Inferior parietal cortex (tissue), 1 donor: Measurements from ENCODE around the gene ETV7.
"Not testable (repeated sequence)": the region's sequence is repeated elsewhere in the genome, so short reads cannot be mapped to it uniquely, and the experiment has no call there.

Experiments
- DNase-seq: peaks from one replicate; pipeline ENCODE4 v3.0.0-alpha.2; 2016; ENCODE audit errors: extremely low spot score

The ETV7 gene

DNA sequence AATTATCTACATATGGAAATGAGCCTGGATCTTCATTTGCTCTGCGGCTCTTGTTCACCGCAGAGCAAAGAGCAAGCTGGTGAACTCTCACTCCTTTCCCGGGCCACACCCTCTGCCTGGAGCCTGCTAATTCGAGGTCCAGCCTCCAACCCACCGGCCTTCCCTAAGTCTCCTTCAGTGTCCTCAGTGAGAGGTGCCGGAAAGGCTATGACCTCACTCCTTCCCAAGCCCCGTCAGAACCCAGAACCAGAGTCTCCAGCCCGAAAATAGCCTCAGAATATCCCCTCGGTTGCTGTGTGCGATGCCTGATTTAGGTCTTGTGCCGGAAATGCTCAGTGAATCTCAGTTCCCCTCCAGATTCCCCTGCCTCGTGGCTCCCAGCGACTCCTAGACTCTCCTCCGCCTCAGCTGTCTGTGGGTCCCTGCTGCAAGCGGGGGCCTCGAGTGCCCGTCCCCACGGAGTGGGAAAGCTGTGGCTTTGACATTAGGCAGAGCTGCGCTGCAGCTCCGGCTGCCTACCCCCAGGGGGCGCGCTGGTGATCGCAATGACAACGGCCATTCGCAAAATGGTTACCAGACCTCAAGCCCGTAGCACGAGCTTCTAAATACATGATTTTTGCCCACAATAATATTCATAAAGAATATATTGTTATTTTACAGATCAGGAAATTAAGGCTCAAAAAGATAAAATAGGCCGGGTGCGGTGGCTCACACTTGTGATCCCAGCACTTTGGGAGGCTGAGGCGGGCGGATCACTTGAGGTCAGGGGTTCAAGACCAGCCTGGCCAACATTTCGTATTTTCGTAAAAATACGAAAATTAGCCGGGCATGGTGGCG is 46.6 kb downstream of the ETV7 start:
- DNase-seq: peak; percentile 75

DNA sequence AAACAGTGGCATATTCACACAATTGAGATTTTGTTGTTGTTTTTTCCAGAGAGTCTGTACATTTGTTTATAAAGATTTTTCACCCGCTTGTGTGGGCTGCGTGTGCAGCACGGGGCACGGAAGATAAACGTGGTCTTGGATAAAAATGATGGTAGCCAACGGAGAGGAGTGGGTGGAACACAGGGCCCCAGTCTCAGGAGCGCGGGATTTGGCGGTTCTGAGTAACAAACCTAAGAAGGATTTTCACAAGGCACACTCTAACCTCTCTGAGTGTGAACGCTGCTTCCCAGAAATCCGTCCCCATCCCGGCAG is 47.2 kb downstream of the ETV7 start:
- no peak for DNase-seq

DNA sequence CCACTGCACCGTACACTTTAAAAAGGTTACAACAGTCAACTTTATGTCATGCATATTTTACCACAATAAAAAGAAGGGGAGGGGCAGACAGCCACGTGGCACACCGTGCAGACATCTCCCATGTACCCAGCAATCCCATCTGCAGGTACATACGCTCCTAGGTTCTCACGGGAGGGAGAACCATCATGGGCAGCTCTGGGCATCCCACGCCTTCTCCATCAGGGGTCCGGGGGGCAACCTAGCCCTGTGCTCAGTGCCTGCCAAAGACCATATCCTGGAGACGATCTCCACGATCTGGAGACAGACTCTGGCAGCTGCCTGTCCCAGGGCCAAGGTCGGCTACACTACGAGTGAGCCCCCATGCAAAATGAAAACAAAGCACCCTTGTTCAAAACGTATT is 48.3 kb downstream of the ETV7 start:
- DNase-seq: no peak

DNA sequence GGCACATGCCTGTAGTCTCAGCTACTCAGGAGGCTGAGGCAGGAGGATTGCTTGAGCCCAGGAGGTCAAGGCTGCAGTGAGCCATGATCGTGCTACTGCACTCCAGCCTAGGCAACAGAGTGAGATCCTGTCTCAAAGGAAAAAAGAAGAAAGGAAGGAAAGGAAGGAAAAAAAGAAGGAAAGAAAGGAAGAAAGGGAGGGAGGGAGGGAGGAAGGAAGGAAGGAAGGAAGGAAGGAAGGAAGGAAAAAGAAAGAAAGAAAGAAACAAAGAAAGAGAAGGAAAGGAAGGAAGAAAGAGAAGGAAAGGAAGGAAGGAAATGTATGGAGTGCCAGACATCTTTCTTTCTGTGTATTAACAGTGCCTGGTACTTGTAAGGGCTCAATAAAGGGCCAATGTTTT is 49.2 kb downstream of the ETV7 start:
- DNase-seq: not testable (repeated sequence)

DNA sequence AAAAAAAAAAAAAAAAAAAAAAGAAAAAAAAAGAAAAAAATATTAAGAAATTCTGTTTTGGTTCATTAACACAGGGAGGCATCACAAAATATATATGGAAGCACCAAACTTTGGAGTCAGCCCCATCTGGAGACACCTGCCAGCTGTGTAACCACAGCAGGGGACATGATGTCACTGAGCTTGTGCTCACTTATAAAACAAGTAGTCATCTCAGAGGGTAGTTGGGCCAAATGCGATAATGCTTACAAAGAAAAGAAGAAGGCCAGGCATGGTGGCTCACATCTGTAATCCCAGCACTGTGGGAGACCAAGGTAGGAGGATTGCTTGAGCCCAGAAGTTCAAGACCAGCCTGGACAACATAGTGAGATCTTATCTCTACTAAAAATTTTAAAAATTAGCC is 49.7 kb downstream of the ETV7 start:
- no peak for DNase-seq

DNA sequence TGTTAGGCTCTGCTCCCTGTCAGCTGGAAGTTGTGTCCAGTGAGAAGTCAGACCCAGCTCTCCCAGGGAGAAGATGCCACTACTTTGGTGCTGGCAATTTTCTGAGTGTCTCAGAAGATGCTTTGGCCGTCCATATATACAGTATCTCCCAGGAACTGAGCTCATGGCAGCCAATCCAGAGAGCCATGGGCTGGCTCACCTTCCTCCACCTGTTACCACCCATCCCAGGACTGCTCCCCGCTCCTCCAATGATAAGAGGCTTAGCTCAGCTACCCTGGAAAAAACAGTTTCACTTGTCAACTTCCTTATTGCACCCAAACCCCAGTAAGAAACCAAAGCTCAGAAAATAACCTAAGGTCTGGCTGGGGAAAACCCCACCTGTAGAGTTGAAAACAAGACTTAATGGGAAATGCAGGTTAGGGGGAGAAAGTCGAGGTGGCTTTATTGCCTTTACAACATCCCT is 50.7 kb downstream of the ETV7 start, which contains the start of gene BNIP5:
TSS of gene BNIP5 (minus strand) at position 110 of the 463 bp plus-strand sequence. CDS start 6,198 bp downstream, outside the sequence.
- DNase-seq: no peak

DNA sequence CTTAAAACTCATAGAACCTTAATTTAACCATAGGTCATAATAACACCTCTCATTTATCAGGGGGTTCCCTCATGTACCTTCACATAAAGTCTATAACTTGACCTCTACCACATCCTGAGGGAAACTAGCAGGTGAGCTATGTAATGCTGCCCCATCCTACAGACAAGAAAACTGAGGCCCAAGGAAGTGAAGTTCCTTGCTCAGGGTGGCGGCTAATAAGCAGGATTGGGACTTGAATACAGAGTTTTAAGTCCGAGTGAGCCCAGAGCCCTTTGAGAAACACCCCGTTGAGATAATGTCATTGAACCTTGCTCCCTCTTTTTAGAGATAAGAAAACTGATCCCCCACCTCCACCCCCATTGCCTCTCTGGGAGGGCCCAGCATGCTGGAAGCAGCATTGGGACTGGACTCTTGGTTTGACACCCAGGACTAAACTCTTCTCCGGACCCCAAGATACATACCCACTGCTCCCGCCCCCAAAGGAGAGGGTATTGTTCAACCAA is 51.2 kb downstream of the ETV7 start:
- no peak for DNase-seq

DNA sequence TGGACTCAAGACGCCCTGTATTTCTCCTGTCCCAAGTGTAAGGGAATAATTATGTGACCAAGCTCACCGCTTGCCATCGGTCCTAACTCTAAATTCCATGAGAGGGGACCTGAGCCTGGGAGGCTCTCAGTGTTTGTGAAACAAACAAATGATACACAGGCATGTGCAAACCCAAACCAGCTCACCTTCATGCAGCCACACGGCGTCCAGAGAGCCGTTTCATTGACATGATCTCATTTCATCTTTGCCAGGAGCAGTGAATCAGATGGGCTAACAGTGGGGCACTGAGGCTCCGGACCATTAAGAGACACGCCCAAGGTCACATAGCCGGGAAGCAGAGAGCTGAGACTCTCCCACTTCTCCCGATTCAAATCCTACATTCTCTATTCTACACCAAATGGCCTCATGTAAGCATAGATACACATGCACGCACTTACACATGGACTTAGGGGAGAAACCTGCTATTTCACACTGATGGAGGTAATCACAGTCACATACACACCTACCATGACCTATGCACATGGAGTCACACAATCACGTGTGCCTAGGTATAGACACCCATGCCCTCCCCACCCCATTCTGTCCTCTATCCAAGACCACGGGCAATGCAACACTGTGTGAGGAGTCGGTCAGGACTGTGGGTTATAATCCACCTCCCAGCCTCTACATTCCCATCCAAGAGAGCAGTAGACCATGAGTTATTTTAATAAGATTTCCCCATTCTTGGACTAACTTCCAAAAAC is 51.8 kb downstream of the ETV7 start:
- DNase-seq: no peak

DNA sequence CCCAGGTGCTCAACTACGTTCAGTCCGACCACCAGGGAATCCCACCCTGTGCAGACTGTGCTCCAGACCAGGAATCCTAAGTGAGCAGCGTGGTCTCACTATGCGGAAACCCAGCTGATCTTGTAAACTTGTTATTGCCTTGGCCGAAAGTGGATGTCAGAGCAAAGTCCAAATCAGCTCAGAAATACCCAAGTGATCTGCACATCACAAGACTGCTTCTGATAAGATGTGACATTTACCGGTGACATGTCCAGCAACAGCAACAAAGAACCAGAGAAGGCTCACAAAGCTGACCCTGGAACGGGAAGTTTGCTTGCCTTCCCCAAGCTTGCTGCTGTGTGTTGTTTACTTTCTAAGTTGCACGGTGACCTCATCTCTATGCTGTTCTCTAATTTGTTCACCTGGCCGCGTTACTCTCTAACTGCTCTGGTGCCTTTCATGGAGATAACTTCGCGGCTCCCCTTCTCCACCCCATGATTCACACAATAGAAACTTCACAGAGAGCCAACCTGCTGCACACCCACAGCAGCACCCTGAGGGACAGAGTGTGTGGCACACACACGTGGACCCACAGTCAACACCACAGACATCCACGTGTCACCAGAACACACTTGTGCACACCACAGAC is 52.5 kb downstream of the ETV7 start:
- DNase-seq: no peak

DNA sequence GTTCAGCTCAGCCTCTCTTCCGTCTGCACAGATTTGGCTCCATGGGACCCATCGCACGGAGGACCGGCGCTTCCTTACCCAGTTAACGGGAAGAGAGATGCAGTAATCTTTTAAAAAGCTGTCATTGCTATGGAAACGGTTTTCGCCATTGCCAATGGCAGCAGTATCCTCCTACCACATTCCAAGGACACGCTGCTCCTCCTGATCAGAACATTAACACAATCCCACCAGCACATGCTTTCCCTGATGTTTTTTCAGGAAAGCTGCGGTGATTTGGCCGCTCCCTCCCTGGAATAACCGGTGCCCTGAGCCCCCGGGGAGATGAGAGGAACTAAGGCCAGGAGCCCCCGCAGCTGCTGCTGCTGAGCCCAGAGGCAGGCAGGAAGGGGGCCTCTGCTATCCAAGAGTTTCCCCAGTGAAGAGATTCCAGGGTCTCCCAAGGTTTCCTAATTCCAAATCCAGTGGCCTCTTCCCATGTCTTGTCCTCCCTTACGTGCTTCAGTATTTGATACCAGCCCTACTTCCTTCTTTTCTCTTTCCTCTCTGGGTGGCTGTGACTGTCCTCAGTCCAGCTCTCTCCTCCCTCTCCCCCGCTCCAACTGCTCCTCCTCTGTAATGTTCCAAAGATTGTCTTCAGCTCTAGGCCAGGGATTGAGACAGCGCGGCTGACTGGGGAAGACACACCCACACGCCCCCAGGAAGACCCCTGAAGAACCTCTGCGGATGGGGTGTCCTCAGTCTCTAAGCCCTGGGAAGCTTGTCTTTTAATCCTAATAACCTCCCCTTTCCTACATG is 53.3 kb downstream of the ETV7 start:
- peak; percentile 58 for DNase-seq

DNA sequence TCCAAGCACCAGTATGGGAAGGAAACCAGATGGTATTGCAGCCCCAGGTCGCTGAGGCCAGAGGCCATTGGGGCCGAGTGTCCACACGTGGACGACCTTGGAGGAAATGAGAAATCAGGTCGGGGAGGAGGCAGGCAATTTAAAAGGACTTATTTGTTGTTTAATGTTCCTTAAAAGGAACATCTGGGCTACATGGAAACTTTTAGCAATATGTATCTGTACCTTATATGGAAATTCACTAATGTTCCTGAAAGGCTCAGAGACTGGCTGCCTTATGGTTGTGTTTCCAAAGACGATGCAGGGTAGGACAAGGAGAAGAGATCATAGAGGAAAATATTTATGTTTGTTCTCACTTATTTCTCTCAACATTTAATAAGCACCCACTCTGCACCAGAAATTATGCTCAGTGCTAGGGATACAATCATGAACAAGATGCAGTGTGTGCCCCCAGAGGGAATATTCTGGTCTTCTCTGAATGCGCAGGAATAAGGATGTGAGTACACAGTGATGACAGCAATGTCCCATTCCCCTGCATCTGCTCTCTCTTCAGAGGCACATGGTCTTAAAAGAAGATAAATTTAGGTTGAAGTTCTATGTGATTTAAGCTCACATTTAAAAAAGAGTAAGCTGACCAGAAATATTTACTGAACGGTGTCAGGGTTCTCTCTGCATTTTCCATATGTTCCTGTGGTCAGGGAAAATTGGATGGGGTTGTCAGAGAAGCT is 54.1 kb downstream of the ETV7 start:
- DNase-seq: no peak

DNA sequence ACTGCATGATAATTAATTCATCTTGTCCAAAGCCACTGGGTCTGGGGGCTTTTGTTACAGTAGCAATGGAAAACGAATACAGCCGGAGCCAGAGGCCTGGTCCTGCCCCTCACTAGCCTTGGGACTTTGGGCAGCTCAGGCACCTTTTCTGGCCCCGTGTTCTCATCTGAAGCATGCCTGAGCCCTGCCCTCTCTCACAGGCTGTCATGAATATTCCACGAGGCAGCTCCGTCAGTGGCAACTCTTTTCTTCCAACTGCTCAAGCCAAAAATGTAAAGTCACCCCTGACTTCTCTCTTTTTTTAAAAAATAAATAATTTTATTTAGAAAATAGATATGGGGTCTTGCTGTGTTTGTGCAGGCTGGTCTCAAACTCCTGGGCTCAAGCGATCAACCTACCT is 56.1 kb downstream of the ETV7 start:
- DNase-seq: no peak

DNA sequence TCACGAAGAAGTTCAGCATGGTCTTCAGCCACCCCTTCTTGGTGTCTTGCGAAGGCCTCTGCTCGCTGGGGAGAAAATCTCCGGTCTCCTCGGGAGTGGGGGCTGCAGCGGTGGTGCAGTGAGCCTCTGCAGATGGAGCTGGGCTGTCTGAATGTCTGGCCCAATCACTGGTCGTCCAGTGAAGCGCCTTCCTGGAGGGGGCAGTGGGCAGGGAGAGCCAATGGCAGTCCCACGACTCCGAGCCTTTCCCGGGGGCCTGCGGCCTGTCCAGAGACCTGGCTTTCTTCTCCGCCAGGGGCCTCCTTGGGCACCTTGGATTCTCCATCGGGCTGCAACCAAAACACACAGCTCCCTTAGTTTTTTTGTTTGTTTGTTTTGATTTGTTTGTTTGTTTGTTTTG is 57.1 kb downstream of the ETV7 start:
- no peak for DNase-seq

DNA sequence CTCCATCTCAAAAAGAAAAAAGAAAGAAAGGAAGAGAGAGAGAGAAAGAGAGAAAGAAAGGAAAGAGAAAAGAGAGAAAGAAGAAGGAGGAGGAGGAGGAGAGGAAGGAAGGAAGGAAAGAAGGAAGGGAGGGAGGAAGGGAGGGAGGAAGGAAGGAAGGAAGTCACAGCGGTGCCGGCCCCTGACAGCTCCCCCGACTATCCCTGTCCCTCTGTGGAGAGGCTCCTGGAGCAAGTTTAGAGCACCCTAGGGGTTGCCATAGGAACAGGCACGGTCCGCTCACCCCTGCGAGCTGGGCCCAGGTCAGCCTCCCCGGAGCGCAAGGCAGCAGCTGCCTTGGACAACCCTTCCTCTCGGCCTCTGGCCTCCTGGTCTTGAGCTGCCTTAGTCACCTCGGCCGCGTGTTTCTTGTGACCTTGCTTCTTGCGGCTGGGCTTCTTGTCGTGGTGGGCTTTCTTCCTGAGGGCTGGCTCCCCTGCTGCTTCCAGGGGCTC is 57.6 kb downstream of the ETV7 start:
- DNase-seq: no peak

DNA sequence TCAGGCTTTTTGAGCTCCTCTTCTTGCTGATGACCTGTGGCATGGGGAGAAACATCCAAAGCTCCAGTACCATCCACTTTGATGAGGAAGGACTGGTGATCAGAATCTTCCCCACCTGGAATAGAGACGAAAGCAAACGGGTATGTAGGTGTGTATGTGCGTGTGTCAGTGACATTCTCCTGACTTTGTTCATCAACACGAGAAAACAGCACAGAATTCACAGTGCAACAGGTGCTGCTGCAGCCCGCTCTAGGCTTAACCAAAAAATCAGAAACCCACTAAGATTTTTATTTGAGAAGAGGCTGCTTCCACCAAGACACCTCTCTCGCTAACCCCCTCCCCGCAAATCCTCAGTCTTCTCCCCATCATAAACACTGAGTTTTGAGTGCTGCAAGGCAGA is 58.9 kb downstream of the ETV7 start:
- DNase-seq: no peak

DNA sequence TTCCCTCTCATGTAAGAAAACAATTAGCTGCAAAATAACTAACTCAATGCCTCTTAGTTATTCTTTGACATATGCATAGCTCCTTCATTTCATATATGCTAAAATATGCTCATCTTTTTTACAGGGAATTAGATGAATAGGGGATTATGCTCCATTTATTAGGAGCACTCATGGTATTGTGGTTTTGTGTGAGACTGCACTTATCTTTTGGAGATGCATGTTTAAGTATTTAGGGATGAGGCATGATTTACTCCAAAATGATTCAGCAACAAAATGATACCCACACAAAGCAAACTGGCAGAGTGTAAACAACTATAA is 59.6 kb downstream of the ETV7 start:
- no peak for DNase-seq

DNA sequence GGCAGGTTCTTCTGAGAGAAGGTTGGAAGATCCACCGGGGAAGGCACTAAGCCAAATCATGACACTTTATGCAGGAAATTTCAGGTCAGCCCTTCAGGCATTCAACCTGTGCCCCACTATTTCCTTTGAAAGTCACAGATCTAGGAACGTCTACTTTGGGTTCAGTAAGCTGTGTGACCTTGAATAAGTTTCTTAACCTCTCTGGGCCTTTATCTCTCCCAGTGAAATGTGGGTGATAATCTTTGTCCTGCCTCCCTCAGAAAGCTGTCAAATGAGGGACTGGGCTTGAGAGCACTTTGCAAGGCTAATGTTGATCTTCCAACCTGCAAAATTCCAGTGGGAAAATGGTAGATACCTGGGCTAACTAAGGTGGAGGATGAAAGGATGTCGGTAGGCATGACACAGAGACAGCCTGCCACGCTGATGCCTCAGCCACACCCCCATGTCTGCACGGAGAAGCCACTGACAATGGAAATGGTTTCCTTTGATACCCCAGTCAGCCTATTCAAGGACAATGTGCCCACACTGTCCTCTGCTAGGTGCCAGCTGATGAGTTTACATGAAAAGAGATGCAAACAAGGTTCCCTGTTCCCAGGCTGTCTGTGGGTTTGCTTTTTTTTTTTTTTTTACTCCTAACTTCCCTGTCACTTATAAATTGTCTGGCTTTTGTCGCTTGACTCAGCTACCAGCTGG is 60.1 kb downstream of the ETV7 start:
- DNase-seq: no peak

DNA sequence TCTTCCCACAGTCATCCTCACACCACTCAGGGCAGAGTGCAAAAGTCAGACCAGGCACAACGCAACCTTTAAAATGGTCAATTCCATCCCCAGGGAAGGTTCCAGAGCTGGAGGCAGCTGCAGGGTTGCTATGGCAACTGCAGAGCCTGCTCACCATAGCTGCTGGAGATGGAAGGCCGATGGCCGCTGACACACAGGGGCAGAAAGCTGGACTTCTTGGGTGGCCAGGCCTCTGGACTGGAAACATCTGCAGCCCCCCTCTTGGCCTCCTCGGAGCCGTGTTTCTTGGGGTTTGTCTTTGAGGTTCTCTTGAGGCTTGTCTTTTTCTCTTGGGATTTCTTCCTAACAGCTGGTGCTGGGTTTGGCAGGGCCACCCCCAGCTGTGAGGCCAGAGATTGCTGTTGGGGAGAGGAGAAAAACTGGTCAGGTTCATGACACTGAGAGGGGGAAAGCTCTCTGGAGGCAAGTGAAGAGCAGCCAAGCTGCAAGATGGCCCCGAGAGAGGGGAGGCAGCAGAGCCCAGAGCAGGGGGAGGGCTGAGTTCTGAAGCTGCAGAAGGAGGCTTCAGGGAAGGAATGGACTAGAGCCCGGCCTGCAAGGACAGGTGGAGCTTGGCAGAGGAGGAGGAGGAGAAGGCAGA is 61.0 kb downstream of the ETV7 start:
- DNase-seq: no peak

DNA sequence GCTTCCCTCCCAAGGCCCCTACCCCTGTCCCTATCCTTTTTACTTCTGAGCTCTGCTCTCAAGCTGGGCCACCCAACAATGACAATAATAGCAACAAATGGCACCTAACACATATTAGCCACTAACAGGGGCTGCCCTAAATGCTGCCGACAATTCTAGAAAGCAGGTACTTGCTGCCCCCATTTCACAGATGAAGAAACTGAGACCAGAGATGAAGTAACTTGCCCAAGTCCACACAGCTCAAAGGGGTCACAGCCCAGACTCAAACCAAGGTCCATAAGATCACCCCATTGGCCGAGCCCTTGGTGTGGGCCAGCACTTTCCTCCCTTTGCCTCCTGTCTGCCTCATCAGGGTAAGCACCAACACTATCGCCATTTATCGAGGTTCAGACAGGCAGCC is 62.8 kb downstream of the ETV7 start:
- no peak for DNase-seq

DNA sequence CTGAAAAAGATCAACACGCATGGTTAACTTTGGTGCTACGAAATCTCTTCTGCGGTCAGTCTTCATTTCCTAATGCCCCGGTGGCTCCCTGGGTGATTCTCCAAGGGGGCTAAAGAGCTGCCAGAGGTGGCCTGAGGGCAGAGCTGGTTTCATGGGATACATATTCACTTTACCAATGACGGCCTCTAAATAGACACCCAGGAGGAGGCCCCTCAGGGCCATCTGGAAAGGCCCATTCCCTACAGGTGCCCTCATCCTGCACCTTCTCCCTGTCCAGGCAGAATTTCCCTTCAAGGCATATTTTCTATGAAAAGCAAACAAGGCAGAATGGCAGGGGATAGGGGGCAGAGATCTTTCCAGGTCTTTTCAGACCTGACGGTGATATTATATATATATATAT is 63.3 kb downstream of the ETV7 start:
- DNase-seq: no peak
